GM23338 (cell line): ENCODE measurements around the gene NPY1R. TPM values are rescaled to one million over a fixed set of nuclear protein-coding genes. Genes with fewer than 3 reads are reported as not detected.

ENCODE experiments used
- ATAC-seq: fragments of 200-7000 bp; cut with Tn5 transposase; 3 replicates; pipeline ENCODE4 v1.9.1; 2020
- DNase-seq: peaks from one replicate; pipeline ENCODE4 v3.0.0-alpha.2; 2015; ENCODE audit warnings: low spot score
- H2AFZ ChIP-seq: fragments of 200-600 bp; sonication (generic); 2 replicates; pipeline ENCODE4 v1.8.0; 2016; ENCODE audit warnings: antibody characterized with exemption, mild to moderate bottlenecking, moderate library complexity
- H3F3A ChIP-seq: fragments of 200-600 bp; sonication (generic); replicated peaks from 2 replicates; pipeline ENCODE4 v1.8.0; 2017; ENCODE audit warnings: antibody characterized with exemption, mixed run types, low read depth
- H3K27ac ChIP-seq: fragments of 200-600 bp; sonication (generic); 2 replicates; pipeline ENCODE4 v1.6.1; 2016; ENCODE audit warnings: low read depth
- H3K27me3 ChIP-seq: fragments of 200-600 bp; sonication (generic); 2 replicates; pipeline ENCODE4 v1.8.0; 2016; ENCODE audit warnings: mild to moderate bottlenecking, mixed run types, moderate library complexity; ENCODE audit not compliant: insufficient read depth
- H3K36me3 ChIP-seq: fragments of 200-600 bp; sonication (generic); 2 replicates; pipeline ENCODE4 v1.8.0; 2016; ENCODE audit warnings: mild to moderate bottlenecking; ENCODE audit not compliant: insufficient read depth
- H3K4me1 ChIP-seq: fragments of 200-600 bp; sonication (generic); 2 replicates; pipeline ENCODE4 v1.8.0; 2016; ENCODE audit warnings: mild to moderate bottlenecking, moderate library complexity; ENCODE audit not compliant: insufficient read depth
- H3K4me2 ChIP-seq: fragments of 200-600 bp; sonication (generic); 2 replicates; pipeline ENCODE4 v1.7.1; 2017; ENCODE audit warnings: mixed run types
- H3K4me3 ChIP-seq: fragments of 200-600 bp; sonication (generic); 2 replicates; pipeline ENCODE4 v1.6.1; 2016; ENCODE audit warnings: mixed run types
- H3K79me2 ChIP-seq: fragments of 200-600 bp; sonication (generic); replicated peaks from 2 replicates; pipeline ENCODE4 v1.8.0; 2017; ENCODE audit warnings: mild to moderate bottlenecking; ENCODE audit not compliant: insufficient read depth
- H3K9me2 ChIP-seq: fragments of 200-600 bp; sonication (generic); 2 replicates; pipeline ENCODE4 v1.8.0; 2017; ENCODE audit not compliant: insufficient read depth
- H4K20me1 ChIP-seq: fragments of 200-600 bp; sonication (generic); replicated peaks from 2 replicates; pipeline ENCODE4 v1.8.0; 2017; ENCODE audit warnings: mild to moderate bottlenecking; ENCODE audit not compliant: insufficient read depth
- H3K27ac Mint-ChIP-seq: 2 replicates; pipeline ENCODE4 v1.8.0; 2020; ENCODE audit warnings: inconsistent platforms, mild to moderate bottlenecking, moderate library complexity, mixed read lengths
- H3K27me3 Mint-ChIP-seq: 3 replicates; pipeline ENCODE4 v1.8.0; 2022; ENCODE audit warnings: low read depth, mild to moderate bottlenecking, moderate library complexity, mixed read lengths, inconsistent platforms; ENCODE audit not compliant: insufficient read depth, poor library complexity
- H3K36me3 Mint-ChIP-seq: 3 replicates; pipeline ENCODE4 v1.8.0; 2021; ENCODE audit warnings: low read depth, mild to moderate bottlenecking, inconsistent platforms, moderate library complexity, mixed read lengths
- H3K4me1 Mint-ChIP-seq: 3 replicates; pipeline ENCODE4 v1.8.0; 2020; ENCODE audit warnings: mild to moderate bottlenecking, inconsistent platforms, mixed read lengths
- H3K4me3 Mint-ChIP-seq: 3 replicates; pipeline ENCODE4 v1.8.0; 2021; ENCODE audit warnings: moderate library complexity, mild to moderate bottlenecking, inconsistent platforms, mixed read lengths
- H3K9me3 Mint-ChIP-seq: 3 replicates; pipeline ENCODE4 v1.8.0; 2020; ENCODE audit warnings: moderate library complexity, mild to moderate bottlenecking, inconsistent platforms, mixed read lengths
- POLR2AphosphoS5 ChIP-seq: IDR thresholded peaks from 2 replicates; pipeline ENCODE4 v1.6.1; 2016; ENCODE audit warnings: antibody characterized with exemption, low read depth
- long read RNA-seq: library from polyadenylated mRNA; unstranded; transcript quantifications from one replicate; pipeline ENCODE4 v2.0.0, GENCODE V29; 2020; ENCODE audit not compliant: unreplicated experiment
- polyA plus RNA-seq: library from polyadenylated mRNA; unstranded; fragments of >200 nt; fragmentation: Nextera tagmentation; extraction: Ambion mirVana; gene quantifications from 2 replicates; pipeline ENCODE4 v1.2.1, GENCODE V29; 2016
- total RNA-seq: library from RNA; depleted of rRNA; stranded (reverse); fragments of >200 nt; shearing (Covaris generic); gene quantifications from 2 replicates; pipeline ENCODE4 v1.2.3, GENCODE V29; 2014; rRNA removed
- TF ChIP-seq, protein P1 (sequence below), 2 experiments: fragments of 200-600 bp in 1 of 2; sonication (generic) in 1 of 2; conservative IDR thresholded peaks; 2 replicates each; pipeline versions ENCODE4 v1.5.1 to v1.6.1; 2016 to 2017; ENCODE audit warnings: antibody characterized with exemption in 2 of 2, low read depth in 2 of 2, mild to moderate bottlenecking in 2 of 2, moderate library complexity in 1 of 2
- TF ChIP-seq, protein P2 (sequence below): fragments of 250-450 bp; sonication (Bioruptor Pico); IDR thresholded peaks from 2 replicates; pipeline ENCODE4 v1.5.0; 2020; ENCODE audit warnings: mild to moderate bottlenecking, moderate library complexity

The NPY1R gene
- 7.4 and 10.9 TPM in 2 replicates for total RNA-seq
- polyA plus RNA-seq = 3.1 and 3.8 TPM in 2 replicates
- long read RNA-seq, partial matches to known transcripts = 0 of 2 reads
- long read RNA-seq, other reads (novel, unspliced or antisense) = 1 of 2 reads

DNA sequence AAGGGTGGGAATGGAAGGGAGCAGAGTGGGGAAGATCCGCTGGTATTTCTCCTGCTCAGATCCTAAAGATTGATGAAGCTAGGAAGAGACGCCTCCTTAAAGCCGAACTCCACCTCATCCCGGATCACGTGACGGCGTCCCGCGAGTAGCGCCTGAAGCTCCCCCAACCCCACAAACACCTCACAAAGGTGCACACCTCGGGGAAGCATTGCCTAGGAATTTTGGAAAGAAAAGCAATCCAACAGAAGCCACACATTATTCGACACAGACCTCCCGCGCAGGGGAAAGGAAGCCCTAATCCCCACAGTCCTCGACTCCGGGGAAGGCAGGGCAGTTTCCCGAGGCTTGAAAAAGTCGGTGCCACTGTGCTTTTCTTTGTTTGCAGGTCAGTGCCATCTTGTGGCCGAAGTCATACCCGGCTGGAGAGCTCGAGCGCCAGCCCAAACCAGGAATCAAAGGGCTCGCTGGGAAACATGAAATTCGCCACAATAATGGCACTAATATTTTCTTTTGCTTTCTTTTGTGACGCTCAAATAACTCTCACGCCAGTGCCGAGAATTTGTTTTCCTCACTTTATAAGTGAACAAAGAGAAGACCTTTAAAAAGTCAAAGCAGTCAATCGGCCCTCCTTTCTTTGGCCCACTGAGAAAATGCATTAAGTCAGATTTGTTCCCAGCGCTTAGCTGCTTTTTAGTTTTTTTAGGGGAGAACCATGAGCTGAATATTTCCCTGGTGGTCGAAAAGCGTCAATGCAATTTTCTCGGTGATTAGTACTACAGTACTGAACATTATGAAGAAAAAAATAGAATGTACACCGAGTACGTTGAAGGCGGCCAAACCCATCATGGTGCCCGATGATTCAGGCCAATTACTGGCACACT lies at the start of gene NPY1R:
NPY1R (minus strand) TSS at position 71 of the 881 bp plus-strand sequence. CDS start 6,042 bp downstream, outside the sequence.
- H3F3A ChIP-seq = no peaks in the 10 kb centered on the region; the same call in 1 of the 2 replicates
- peaks cover 6% of the 10 kb centered on the region; the same call in 1 of the 3 replicates for H3K4me1 Mint-ChIP-seq
- no peaks in the 10 kb centered on the region for H3K9me2 ChIP-seq
- H3K27me3 Mint-ChIP-seq = peaks cover 21% of the 10 kb centered on the region
- peak within 1 kb of the TSS; percentile 94 for H3K27ac Mint-ChIP-seq
- H3K27me3 ChIP-seq = peaks cover 26% of the 10 kb centered on the region
- peak; percentile 84 for ATAC-seq
- no peaks in the 10 kb centered on the region; the same call in 1 of the 2 replicates for H3K4me1 ChIP-seq
- peak; percentile 89 for DNase-seq
- peak within 1 kb of the TSS; percentile 92 for H3K4me3 ChIP-seq
- H3K36me3 ChIP-seq = no peaks in the 10 kb centered on the region
- no peak within 1 kb of the TSS for H3K27ac ChIP-seq
- H3K9me3 Mint-ChIP-seq = peaks cover 15% of the 10 kb centered on the region
- TF ChIP-seq POLR2AphosphoS5 = peak; percentile 64
- TF ChIP-seq, protein P1, sequence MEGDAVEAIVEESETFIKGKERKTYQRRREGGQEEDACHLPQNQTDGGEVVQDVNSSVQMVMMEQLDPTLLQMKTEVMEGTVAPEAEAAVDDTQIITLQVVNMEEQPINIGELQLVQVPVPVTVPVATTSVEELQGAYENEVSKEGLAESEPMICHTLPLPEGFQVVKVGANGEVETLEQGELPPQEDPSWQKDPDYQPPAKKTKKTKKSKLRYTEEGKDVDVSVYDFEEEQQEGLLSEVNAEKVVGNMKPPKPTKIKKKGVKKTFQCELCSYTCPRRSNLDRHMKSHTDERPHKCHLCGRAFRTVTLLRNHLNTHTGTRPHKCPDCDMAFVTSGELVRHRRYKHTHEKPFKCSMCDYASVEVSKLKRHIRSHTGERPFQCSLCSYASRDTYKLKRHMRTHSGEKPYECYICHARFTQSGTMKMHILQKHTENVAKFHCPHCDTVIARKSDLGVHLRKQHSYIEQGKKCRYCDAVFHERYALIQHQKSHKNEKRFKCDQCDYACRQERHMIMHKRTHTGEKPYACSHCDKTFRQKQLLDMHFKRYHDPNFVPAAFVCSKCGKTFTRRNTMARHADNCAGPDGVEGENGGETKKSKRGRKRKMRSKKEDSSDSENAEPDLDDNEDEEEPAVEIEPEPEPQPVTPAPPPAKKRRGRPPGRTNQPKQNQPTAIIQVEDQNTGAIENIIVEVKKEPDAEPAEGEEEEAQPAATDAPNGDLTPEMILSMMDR (conservative IDR thresholded peaks at IDR 0.05; ENCODE audit: low read depth in 2 of 2) = peak; percentile 78 to 86
- TF ChIP-seq, protein P2, sequence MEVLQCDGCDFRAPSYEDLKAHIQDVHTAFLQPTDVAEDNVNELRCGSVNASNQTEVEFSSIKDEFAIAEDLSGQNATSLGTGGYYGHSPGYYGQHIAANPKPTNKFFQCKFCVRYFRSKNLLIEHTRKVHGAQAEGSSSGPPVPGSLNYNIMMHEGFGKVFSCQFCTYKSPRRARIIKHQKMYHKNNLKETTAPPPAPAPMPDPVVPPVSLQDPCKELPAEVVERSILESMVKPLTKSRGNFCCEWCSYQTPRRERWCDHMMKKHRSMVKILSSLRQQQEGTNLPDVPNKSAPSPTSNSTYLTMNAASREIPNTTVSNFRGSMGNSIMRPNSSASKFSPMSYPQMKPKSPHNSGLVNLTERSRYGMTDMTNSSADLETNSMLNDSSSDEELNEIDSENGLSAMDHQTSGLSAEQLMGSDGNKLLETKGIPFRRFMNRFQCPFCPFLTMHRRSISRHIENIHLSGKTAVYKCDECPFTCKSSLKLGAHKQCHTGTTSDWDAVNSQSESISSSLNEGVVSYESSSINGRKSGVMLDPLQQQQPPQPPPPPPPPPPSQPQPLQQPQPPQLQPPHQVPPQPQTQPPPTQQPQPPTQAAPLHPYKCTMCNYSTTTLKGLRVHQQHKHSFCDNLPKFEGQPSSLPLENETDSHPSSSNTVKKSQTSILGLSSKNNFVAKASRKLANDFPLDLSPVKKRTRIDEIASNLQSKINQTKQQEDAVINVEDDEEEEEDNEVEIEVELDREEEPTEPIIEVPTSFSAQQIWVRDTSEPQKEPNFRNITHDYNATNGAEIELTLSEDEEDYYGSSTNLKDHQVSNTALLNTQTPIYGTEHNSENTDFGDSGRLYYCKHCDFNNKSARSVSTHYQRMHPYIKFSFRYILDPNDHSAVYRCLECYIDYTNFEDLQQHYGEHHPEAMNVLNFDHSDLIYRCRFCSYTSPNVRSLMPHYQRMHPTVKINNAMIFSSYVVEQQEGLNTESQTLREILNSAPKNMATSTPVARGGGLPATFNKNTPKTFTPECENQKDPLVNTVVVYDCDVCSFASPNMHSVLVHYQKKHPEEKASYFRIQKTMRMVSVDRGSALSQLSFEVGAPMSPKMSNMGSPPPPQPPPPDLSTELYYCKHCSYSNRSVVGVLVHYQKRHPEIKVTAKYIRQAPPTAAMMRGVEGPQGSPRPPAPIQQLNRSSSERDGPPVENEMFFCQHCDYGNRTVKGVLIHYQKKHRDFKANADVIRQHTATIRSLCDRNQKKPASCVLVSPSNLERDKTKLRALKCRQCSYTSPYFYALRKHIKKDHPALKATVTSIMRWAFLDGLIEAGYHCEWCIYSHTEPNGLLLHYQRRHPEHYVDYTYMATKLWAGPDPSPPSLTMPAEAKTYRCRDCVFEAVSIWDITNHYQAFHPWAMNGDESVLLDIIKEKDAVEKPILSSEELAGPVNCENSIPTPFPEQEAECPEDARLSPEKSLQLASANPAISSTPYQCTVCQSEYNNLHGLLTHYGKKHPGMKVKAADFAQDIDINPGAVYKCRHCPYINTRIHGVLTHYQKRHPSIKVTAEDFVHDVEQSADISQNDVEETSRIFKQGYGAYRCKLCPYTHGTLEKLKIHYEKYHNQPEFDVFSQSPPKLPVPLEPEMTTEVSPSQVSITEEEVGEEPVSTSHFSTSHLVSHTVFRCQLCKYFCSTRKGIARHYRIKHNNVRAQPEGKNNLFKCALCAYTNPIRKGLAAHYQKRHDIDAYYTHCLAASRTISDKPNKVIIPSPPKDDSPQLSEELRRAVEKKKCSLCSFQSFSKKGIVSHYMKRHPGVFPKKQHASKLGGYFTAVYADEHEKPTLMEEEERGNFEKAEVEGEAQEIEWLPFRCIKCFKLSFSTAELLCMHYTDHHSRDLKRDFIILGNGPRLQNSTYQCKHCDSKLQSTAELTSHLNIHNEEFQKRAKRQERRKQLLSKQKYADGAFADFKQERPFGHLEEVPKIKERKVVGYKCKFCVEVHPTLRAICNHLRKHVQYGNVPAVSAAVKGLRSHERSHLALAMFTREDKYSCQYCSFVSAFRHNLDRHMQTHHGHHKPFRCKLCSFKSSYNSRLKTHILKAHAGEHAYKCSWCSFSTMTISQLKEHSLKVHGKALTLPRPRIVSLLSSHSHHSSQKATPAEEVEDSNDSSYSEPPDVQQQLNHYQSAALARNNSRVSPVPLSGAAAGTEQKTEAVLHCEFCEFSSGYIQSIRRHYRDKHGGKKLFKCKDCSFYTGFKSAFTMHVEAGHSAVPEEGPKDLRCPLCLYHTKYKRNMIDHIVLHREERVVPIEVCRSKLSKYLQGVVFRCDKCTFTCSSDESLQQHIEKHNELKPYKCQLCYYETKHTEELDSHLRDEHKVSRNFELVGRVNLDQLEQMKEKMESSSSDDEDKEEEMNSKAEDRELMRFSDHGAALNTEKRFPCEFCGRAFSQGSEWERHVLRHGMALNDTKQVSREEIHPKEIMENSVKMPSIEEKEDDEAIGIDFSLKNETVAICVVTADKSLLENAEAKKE (CRISPR knock-in tag) = no peak
- no peaks in the 10 kb centered on the region; the same call in 1 of the 2 replicates for H3K79me2 ChIP-seq
- H3K36me3 Mint-ChIP-seq = peaks cover 10% of the 10 kb centered on the region; the same call in 2 of the 3 replicates
- peak within 1 kb of the TSS; percentile 100 for H2AFZ ChIP-seq
- peak within 1 kb of the TSS; percentile 95 for H3K4me3 Mint-ChIP-seq
- no peaks in the 10 kb centered on the region for H4K20me1 ChIP-seq
- peak within 1 kb of the TSS; percentile 99 for H3K4me2 ChIP-seq
